ENCODE data around the gene SNRNP200. TPM values are rescaled to one million over a fixed set of nuclear protein-coding genes. Genes with fewer than 3 reads are reported as not detected.

Gene SNRNP200
- total RNA-seq, 4 donors from 2014 or later, result 81.4 to 106 (median 86.8) TPM

DNA sequence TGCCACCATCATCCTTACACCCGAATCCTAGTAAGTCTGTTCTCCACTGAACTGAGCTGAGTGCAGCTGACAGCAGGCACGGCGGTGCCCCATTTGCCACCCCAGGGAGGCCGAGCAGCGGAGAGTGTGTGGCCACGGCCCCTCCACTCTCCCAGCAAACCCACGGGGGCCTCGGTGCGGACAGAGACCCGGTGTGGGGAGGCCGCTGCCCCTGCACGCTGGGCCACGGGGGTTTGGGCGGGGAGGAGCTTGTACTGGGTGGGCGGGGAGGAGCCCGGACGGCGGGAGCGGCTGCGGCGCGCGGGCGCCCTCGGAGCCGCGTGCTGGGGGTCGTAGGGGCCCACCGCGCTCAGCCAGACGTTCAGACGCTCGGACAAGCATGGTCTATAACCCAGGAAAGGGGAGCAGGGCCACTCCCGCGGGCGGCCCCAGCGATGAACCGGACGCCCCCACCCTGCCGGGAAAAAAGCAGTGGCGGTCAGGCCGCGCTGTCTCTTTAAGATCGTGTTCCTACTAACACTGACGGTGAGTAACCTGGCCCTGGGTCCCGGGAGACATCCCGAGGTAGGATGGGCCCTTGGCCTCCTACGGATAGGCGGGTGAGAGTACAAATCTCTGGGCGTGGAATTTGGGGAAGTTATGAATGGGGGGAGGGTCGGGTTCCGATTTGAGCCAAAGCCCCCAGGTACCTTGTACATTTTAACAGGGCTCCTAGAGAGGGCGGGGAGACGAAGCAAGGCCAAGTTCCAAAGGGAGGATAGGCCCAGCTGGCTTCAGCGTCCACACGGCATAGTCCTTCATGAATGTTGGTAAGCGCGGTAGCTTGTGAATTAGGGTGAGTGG lies 19.9 kb upstream of the SNRNP200 start, which contains the start of gene ITPRIPL1:
Gene ITPRIPL1 (plus strand): TSS at position 277 of the 843 bp plus-strand sequence. CDS start 523 bp downstream, at position 800.
- Histone ChIP-seq H3K27me3 (peaks cover 60% of the 10 kb centered on the region), H3K4me3 (peak within 1 kb of the TSS; percentile 29 to 54 (median 50)), H3K27ac (peak within 1 kb of the TSS; percentile 44 to 54 (median 50)), H3K9me3 (no peaks in the 10 kb centered on the region), H3K36me3 (no peaks in the 10 kb centered on the region), H3K4me1 (peaks cover 0 to 30% (median 18%) of the 10 kb centered on the region in 4 donors)
- in situ Hi-C loops (cut with MboI; ENCODE audit: low pct_ligation_motif_present in 1 of 4, low pct_unique_long_range_greater_than_20kb in 1 of 4, low sequenced_read_pairs in 3 of 4), result no loop called here
- TF ChIP-seq, protein P1, sequence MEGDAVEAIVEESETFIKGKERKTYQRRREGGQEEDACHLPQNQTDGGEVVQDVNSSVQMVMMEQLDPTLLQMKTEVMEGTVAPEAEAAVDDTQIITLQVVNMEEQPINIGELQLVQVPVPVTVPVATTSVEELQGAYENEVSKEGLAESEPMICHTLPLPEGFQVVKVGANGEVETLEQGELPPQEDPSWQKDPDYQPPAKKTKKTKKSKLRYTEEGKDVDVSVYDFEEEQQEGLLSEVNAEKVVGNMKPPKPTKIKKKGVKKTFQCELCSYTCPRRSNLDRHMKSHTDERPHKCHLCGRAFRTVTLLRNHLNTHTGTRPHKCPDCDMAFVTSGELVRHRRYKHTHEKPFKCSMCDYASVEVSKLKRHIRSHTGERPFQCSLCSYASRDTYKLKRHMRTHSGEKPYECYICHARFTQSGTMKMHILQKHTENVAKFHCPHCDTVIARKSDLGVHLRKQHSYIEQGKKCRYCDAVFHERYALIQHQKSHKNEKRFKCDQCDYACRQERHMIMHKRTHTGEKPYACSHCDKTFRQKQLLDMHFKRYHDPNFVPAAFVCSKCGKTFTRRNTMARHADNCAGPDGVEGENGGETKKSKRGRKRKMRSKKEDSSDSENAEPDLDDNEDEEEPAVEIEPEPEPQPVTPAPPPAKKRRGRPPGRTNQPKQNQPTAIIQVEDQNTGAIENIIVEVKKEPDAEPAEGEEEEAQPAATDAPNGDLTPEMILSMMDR (IDR thresholded peaks at IDR 0.05), result no peak
- TF ChIP-seq POLR2A (IDR thresholded peaks at IDR 0.05) (no peak), POLR2AphosphoS5 (IDR thresholded peaks at IDR 0.05) (no peak), EP300 (IDR thresholded peaks at IDR 0.05; ENCODE audit: low read depth) (no peak)
- DNase-seq, result peak; percentile 24
- intact Hi-C loops (cut with DNase I; ENCODE audit: low total_unique reads), result no loop called here
- WGBS, 2 donors (ENCODE audit: low coverage in 1 of 2), result 8% methylated on average over 48 of the region's 58 CpGs; no CpG with 5 or more reads in 1 of the 2 donors

DNA sequence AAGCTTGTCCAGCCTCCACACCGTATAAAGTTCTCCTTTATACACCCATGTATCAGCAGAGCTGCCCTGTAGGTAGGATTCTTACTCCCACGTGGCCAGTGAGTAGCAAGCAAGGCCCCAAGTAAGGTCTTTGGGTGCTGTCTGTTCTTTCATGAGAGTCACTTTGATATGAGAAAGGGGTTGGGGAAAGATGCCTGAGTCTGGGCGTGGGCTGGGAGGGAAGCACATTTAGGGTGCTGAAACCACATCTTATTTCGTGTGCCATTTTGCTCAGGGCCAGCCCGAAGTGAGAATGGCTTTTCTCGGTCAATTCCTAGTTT lies 19.3 kb upstream of the SNRNP200 start:
- Histone ChIP-seq H3K4me3 (peak overlapping the region in 2 of 4 donors; percentile 49 to 54), H3K9me3 (no peaks in the 10 kb centered on the region), H3K4me1 (peaks cover 0 to 30% (median 18%) of the 10 kb centered on the region in 4 donors), H3K36me3 (no peaks in the 10 kb centered on the region), H3K27me3 (peaks cover 66% of the 10 kb centered on the region), H3K27ac (peak overlapping the region in 3 of 4 donors; percentile 44 to 54 (median 53))
- 27 to 36% methylated on average over 3 to 6 of the region's 6 CpGs for WGBS, 2 donors (ENCODE audit: low coverage in 1 of 2)
- in situ Hi-C loops (cut with MboI; ENCODE audit: low pct_ligation_motif_present in 1 of 4, low pct_unique_long_range_greater_than_20kb in 1 of 4, low sequenced_read_pairs in 3 of 4), result loop anchor here in 1 of 4 donors (25.0 kb wide), 1 partner anchor 188 kb away; the partner anchor contains the start of gene NEURL3
- no peak for TF ChIP-seq POLR2AphosphoS5 (IDR thresholded peaks at IDR 0.05)
- no peak for TF ChIP-seq EP300 (IDR thresholded peaks at IDR 0.05; ENCODE audit: low read depth)
- TF ChIP-seq POLR2A (IDR thresholded peaks at IDR 0.05), result no peak
- TF ChIP-seq, protein P1 (IDR thresholded peaks at IDR 0.05), result no peak
- DNase-seq, result no peak
- intact Hi-C loops (cut with DNase I; ENCODE audit: low total_unique reads), result no loop called here

DNA sequence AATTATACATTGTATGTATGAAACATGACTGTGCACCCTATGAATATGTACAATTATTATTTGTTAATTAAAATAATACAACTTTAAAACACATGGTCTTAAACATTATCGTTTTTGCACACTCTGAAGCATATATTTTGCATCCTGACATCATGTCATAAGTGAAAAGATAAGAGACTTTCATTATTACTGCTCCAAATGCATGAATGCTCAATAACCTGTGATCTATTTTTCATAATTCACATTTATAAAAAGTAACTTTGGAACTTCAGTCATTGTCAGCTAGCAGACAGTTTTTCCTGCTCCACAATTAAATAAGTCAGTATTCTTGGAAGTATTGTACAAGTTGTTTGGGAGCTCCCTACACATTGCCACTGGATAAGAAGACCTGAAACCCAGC lies 18.5 kb upstream of the SNRNP200 start:
- H3K27me3 ChIP-seq, result peaks cover 74% of the 10 kb centered on the region

More for the DNA sequence above, 18.5 kb upstream of the SNRNP200 start:
- Histone ChIP-seq H3K36me3 (no peaks in the 10 kb centered on the region), H3K4me3 (no peak overlapping the region), H3K27ac (no peak overlapping the region), H3K9me3 (no peaks in the 10 kb centered on the region), H3K4me1 (peaks cover 0 to 30% (median 18%) of the 10 kb centered on the region in 4 donors)
- in situ Hi-C loops (cut with MboI; ENCODE audit: low pct_ligation_motif_present in 1 of 4, low pct_unique_long_range_greater_than_20kb in 1 of 4, low sequenced_read_pairs in 3 of 4) (loop anchor here in 1 of 4 donors (25.0 kb wide), 1 partner anchor 188 kb away; the partner anchor contains the start of gene NEURL3), intact Hi-C loops (cut with DNase I; ENCODE audit: low total_unique reads) (no loop called here)
- WGBS, 2 donors (ENCODE audit: low coverage in 1 of 2), result 70 to 81% methylated on average over 1 of the region's 1 CpG
- no peak for DNase-seq
- no peak for TF ChIP-seq POLR2AphosphoS5 (IDR thresholded peaks at IDR 0.05)
- no peak for TF ChIP-seq POLR2A (IDR thresholded peaks at IDR 0.05)
- TF ChIP-seq, protein P1 (IDR thresholded peaks at IDR 0.05), result no peak
- no peak for TF ChIP-seq EP300 (IDR thresholded peaks at IDR 0.05; ENCODE audit: low read depth)

All from transverse colon (tissue), 4 donors.